ENCODE data around the gene CAPN9. TPM values are rescaled to one million over a fixed set of nuclear protein-coding genes. Genes with fewer than 3 reads are reported as not detected.

Gene CAPN9
- total RNA-seq, 2 donors from 2014 or later = 1.2 TPM; not detected in 1

DNA sequence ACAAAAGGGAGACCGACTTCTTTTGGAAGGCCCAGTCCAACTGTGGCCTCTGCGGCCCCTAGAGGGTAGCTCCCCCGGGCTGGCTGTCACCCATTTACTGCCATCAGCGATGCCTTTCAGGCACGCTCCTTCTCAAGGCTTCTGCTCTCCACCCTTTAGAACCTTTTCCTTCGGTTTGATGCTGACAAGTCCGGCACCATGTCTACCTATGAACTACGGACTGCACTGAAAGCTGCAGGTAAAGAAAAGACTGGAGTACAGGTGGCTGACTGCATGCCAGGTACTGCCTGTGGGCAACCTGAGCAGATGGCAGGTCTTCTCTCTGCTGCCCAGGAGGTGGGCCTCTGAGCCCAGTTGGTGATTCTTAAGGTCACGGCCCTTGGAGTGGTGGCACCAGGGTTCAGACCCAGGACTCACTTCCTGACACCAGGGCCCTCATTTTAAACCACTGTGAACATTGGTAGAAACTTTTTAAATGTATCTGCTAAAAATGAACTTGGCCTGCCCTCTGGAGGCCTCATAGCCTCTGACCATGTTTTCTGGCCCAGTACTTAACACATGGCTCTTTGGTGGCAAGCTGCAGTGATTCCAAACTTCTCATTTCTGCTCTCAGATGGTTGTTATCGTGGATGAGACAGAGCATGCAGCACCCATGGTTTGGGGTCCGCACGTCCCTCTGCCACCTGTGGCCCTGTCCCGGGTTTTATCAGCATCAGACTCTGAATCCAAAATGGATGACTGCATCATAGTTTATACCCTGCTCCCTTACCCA is 45.7 kb downstream of the CAPN9 start:
- ATAC-seq (ENCODE audit: insufficient number of reproducible peaks, low FRiP score, low read depth) = no peak
- H3K9me3 ChIP-seq = no peaks in the 10 kb centered on the region
- TF ChIP-seq, protein P1, sequence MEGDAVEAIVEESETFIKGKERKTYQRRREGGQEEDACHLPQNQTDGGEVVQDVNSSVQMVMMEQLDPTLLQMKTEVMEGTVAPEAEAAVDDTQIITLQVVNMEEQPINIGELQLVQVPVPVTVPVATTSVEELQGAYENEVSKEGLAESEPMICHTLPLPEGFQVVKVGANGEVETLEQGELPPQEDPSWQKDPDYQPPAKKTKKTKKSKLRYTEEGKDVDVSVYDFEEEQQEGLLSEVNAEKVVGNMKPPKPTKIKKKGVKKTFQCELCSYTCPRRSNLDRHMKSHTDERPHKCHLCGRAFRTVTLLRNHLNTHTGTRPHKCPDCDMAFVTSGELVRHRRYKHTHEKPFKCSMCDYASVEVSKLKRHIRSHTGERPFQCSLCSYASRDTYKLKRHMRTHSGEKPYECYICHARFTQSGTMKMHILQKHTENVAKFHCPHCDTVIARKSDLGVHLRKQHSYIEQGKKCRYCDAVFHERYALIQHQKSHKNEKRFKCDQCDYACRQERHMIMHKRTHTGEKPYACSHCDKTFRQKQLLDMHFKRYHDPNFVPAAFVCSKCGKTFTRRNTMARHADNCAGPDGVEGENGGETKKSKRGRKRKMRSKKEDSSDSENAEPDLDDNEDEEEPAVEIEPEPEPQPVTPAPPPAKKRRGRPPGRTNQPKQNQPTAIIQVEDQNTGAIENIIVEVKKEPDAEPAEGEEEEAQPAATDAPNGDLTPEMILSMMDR (IDR thresholded peaks at IDR 0.05) = no peak
- H3K36me3 ChIP-seq = no peaks in the 10 kb centered on the region
- H3K4me3 ChIP-seq = no peak overlapping the region
- H3K27ac ChIP-seq = no peak overlapping the region
- no peak for DNase-seq (ENCODE audit: low spot score)
- no peaks in the 10 kb centered on the region for H3K27me3 ChIP-seq (replicated peaks; ENCODE audit: insufficient read depth)
- no peaks in the 10 kb centered on the region for H3K4me1 ChIP-seq (ENCODE audit: control insufficient read depth in 1 of 2, low read depth in 2 of 2)

DNA sequence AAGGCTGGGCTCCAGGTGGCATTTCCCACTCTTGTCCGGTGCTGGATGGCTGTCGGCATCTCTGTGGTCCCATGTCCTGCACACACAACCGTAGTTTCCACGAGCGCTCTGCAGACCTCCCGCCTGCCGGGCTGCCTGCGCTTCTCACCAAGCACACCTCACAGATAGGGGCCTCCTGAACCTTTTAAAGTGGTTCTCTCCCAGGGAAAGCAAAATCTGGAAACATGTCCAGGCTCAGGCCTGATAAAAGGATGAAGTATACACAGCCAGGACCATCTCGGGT is 46.2 kb downstream of the CAPN9 start:
- H3K27me3 ChIP-seq (replicated peaks; ENCODE audit: insufficient read depth) = no peaks in the 10 kb centered on the region
- no peaks in the 10 kb centered on the region for H3K36me3 ChIP-seq
- DNase-seq (ENCODE audit: low spot score) = no peak
- TF ChIP-seq, protein P1 (IDR thresholded peaks at IDR 0.05) = no peak
- no peak overlapping the region for H3K4me3 ChIP-seq
- no peak for ATAC-seq (ENCODE audit: insufficient number of reproducible peaks, low FRiP score, low read depth)
- no peaks in the 10 kb centered on the region for H3K4me1 ChIP-seq (ENCODE audit: control insufficient read depth in 1 of 2, low read depth in 2 of 2)
- no peak overlapping the region for H3K27ac ChIP-seq
- H3K9me3 ChIP-seq = no peaks in the 10 kb centered on the region

DNA sequence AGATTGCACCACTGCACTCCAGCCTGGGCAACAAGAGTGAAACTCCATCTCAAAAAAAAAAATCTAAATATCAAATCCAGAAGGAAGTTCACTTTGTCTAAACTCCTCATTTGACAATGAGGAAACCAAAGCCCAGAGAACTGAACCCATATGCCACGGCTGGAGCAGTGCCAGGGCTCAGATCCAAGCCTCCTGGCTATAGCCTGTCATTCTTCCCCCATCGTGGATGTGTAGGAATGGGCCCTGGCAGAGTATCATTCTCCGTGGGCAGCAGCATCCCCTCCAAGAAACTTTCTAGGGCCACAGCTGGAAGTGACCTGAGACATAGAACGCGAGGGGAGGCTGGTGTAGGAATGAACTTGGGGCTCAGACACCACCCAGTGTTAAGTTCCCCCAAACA is 47.2 kb downstream of the CAPN9 start:
- no peaks in the 10 kb centered on the region for H3K4me1 ChIP-seq (ENCODE audit: control insufficient read depth in 1 of 2, low read depth in 2 of 2)
- H3K36me3 ChIP-seq = no peaks in the 10 kb centered on the region
- DNase-seq (ENCODE audit: low spot score) (no peak), ATAC-seq (ENCODE audit: insufficient number of reproducible peaks, low FRiP score, low read depth) (no peak)
- TF ChIP-seq, protein P1 (IDR thresholded peaks at IDR 0.05) = no peak
- no peaks in the 10 kb centered on the region for H3K9me3 ChIP-seq
- no peak overlapping the region for H3K4me3 ChIP-seq
- no peak overlapping the region for H3K27ac ChIP-seq
- no peaks in the 10 kb centered on the region for H3K27me3 ChIP-seq (replicated peaks; ENCODE audit: insufficient read depth)

DNA sequence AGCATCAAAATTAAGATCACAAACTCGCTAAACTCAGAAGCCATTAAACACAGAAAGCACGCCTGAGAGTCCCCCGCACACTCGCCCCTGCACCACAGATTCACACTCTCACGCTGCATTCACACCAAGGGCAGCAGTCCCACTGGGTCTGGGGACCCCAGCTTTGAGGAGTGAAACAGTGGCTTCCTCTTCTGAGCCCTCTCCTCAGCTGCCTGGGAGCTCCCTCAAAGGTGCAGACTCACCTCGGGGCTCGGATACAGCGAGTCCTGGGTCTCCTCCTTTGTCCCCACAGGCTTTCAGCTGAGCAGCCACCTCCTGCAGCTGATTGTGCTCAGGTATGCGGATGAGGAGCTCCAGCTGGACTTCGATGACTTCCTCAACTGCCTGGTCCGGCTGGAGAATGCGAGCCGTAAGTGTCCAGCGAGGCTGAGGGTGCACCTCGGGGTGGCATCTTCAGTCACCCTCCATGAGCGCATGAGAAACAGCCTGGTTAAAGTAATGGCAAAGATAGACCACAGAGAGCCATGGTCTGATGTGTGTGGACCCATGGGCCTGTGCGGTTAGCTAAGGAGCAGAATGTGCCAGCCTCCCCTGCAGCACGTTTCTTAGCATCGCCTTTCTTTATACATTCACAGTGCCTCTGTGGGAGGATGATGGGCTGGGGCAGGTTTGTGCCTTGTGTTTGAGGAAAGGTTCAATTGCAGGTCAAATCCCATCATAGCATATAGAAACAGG is 47.9 kb downstream of the CAPN9 start:
- Histone ChIP-seq H3K4me3 (no peak overlapping the region), H3K9me3 (no peaks in the 10 kb centered on the region), H3K27ac (no peak overlapping the region), H3K27me3 (replicated peaks; ENCODE audit: insufficient read depth) (no peaks in the 10 kb centered on the region), H3K36me3 (no peaks in the 10 kb centered on the region), H3K4me1 (ENCODE audit: control insufficient read depth in 1 of 2, low read depth in 2 of 2) (no peaks in the 10 kb centered on the region)
- DNase-seq (ENCODE audit: low spot score) (no peak), ATAC-seq (ENCODE audit: insufficient number of reproducible peaks, low FRiP score, low read depth) (no peak)
- TF ChIP-seq, protein P1 (IDR thresholded peaks at IDR 0.05) = no peak

DNA sequence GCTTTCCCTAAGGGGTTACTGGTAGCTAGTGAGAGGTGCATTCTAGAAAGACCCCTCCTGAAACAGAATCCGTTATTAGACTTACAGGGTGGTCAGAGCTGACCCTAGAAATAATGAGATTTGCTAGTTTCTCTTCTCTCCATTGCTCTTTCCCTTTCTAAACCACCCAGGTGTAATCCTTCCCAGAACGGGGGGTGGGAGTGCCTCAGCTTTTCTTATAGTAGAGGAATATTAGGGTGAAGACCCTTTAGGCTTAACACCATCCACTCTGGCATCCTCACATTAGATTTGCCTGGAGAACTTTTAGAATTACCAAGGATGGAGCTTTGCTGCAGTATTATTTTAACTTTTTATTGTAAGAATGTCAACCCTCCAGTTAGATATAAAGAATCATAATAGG is 49.4 kb downstream of the CAPN9 start:
- no peaks in the 10 kb centered on the region for H3K36me3 ChIP-seq
- TF ChIP-seq, protein P1 (IDR thresholded peaks at IDR 0.05) = no peak
- no peak overlapping the region for H3K4me3 ChIP-seq
- no peaks in the 10 kb centered on the region for H3K4me1 ChIP-seq (ENCODE audit: control insufficient read depth in 1 of 2, low read depth in 2 of 2)
- H3K9me3 ChIP-seq = no peaks in the 10 kb centered on the region
- ATAC-seq (ENCODE audit: insufficient number of reproducible peaks, low FRiP score, low read depth) (no peak), DNase-seq (ENCODE audit: low spot score) (no peak)
- H3K27me3 ChIP-seq (replicated peaks; ENCODE audit: insufficient read depth) = no peaks in the 10 kb centered on the region
- H3K27ac ChIP-seq = no peak overlapping the region
